Activated CD8-positive, alpha-beta memory T cell treated with anti-CD3 and anti-CD28 coated beads for 36 hours (primary cell): ENCODE measurements around the gene RAB11FIP3. TPM values are rescaled to one million over a fixed set of nuclear protein-coding genes. Genes with fewer than 3 reads are reported as not detected.
"Not testable (repeated sequence)": the region's sequence is repeated elsewhere in the genome, so short reads cannot be mapped to it uniquely, and the experiment has no call there.

Experiments used
- CTCF ChIA-PET: fragments of 350-600 bp; sonication (Branson Sonifier 250); formaldehyde crosslinking; loops from one replicate; lab custom pipeline; 2021; ENCODE audit warnings: antibody characterized with exemption; lab: Charles Lee
- POLR2A ChIA-PET: fragments of 350-600 bp; sonication (Branson Sonifier 250); formaldehyde crosslinking; loops from one replicate; lab custom pipeline; 2021; ENCODE audit warnings: antibody characterized with exemption; lab: Charles Lee
- total RNA-seq, 2 experiments: library from RNA; stranded (reverse); gene quantifications; one replicate each; pipeline ENCODE4 v1.2.3, GENCODE V29; 2021

RAB11FIP3 gene
- 10 to 100 TPM; 28.2 to 29.3 TPM for total RNA-seq

- POLR2A ChIA-PET: interaction anchor here (0.7 to 1.0 kb wide), 3 partner anchors 11 to 33 kb away, joined by 3 read pairs; no protein-coding TSS in a partner anchor
- CTCF ChIA-PET: interaction anchor here (0.9 to 1.9 kb wide), 4 partner anchors 23 to 102 kb away, joined by 3 to 6 read pairs (median 4); partner anchors contain the start of genes CAPN15 and DECR2
These were observed at the start of gene RAB11FIP3 for GRCh38 chr16:425082-425718. Gene RAB11FIP3, plus strand, starts transcription at chr16:425649. Its CDS starts 358 bp downstream, at chr16:426007.

GRCh38 chr16:375927-376816 lies 49.3 kb upstream of the RAB11FIP3 start:
- ChIA-PET CTCF (no interaction called here), POLR2A (interaction anchor here (0.7 kb wide), 2 partner anchors 62 to 300 kb away, joined by 3 read pairs; no protein-coding TSS in a partner anchor)

- ChIA-PET CTCF (no interaction called here), POLR2A (no interaction called here)
These were observed 48.5 kb upstream of the RAB11FIP3 start for GRCh38 chr16:376817-377418.

- POLR2A ChIA-PET: no interaction called here
These were observed 48.0 kb upstream of the RAB11FIP3 start for GRCh38 chr16:377419-377951.

GRCh38 chr16:378113-378820 lies 47.2 kb upstream of the RAB11FIP3 start:
- POLR2A ChIA-PET, CTCF ChIA-PET: not testable (repeated sequence)

More at GRCh38 chr16:377419-377951, 48.0 kb upstream of the RAB11FIP3 start:
- CTCF ChIA-PET: no interaction called here

GRCh38 chr16:378821-379182 lies 46.6 kb upstream of the RAB11FIP3 start:
- CTCF ChIA-PET: no interaction called here
- POLR2A ChIA-PET: no interaction called here

- ChIA-PET CTCF (interaction anchor here (1.4 kb wide), 1 partner anchor 9 kb away, joined by 6 read pairs; the partner anchor contains the start of gene MRPL28), POLR2A (no interaction called here)
These were observed 46.1 kb upstream of the RAB11FIP3 start for GRCh38 chr16:379183-379960.

- ChIA-PET CTCF (interaction anchor here (1.4 kb wide), 1 partner anchor 10 kb away, joined by 6 read pairs; the partner anchor contains the start of gene MRPL28), POLR2A (no interaction called here)
These were observed 45.3 kb upstream of the RAB11FIP3 start for GRCh38 chr16:379961-380761.

GRCh38 chr16:380762-381011 lies 44.8 kb upstream of the RAB11FIP3 start:
- POLR2A ChIA-PET: no interaction called here
- CTCF ChIA-PET: interaction anchor here (1.4 kb wide), 1 partner anchor 10 kb away, joined by 6 read pairs; the partner anchor contains the start of gene MRPL28

- CTCF ChIA-PET: interaction anchor here (1.1 kb wide), 1 partner anchor 19 kb away, joined by 3 read pairs; no protein-coding TSS in a partner anchor
- POLR2A ChIA-PET: no interaction called here
These were observed 44.2 kb upstream of the RAB11FIP3 start for GRCh38 chr16:381012-381788.

- ChIA-PET POLR2A (interaction anchor here (0.8 kb wide), 1 partner anchor 145 kb away, joined by 3 read pairs; the partner anchor contains the start of gene CAPN15), CTCF (interaction anchor here (1.1 to 1.9 kb wide), 2 partner anchors 10 to 20 kb away, joined by 3 to 5 read pairs; no protein-coding TSS in a partner anchor)
These were observed 43.4 kb upstream of the RAB11FIP3 start, which contains the start of gene PGAP6 for GRCh38 chr16:381789-382717. Gene PGAP6, minus strand, starts transcription at chr16:381978. Its CDS starts 157 bp downstream, at chr16:381821.

GRCh38 chr16:383326-384051 lies 42.0 kb upstream of the RAB11FIP3 start:
- ChIA-PET CTCF (interaction anchor here (0.8 to 1.9 kb wide), 2 partner anchors 8 to 21 kb away, joined by 3 to 5 read pairs; no protein-coding TSS in a partner anchor), POLR2A (interaction anchor here (0.7 to 1.2 kb wide), 2 partner anchors 8 to 96 kb away, joined by 4 to 5 read pairs; no protein-coding TSS in a partner anchor)

GRCh38 chr16:386641-387156 lies 38.8 kb upstream of the RAB11FIP3 start:
- CTCF ChIA-PET: interaction anchor here (0.6 kb wide), 1 partner anchor 8 kb away, joined by 5 read pairs; no protein-coding TSS in a partner anchor
- POLR2A ChIA-PET: no interaction called here
